ENCODE results near the gene FAM78B. TPM values are rescaled to one million over a fixed set of nuclear protein-coding genes. Genes with fewer than 3 reads are reported as not detected.

Gene FAM78B
- total RNA-seq, 2 experiments from 2014 or later: 0.13 to 0.25 TPM

- ChIA-PET POLR2A (no interaction called here), CTCF (no interaction called here)
Measured at GRCh38 chr1:166080277-166080966, 86.4 kb downstream of the FAM78B start.

DNA sequence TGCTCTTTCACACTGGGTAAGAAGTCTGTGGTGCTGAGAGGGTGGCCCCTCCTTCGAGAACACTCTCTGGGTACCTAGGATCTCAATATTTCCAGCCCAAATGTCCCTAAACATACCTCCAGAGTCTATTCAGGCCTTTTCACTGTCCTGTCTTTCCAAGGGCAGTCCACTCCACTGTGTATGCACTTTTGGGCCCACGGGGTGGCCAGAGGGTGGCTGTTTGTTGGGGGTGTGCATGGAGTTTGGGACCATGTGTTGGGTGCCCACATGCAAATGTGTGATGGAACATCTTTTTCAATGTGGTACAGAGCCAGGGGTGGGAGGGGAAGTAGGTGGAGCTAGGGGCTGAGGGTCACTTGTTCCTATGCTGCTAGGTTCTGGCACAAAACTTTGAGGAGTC lies 87.5 kb downstream of the FAM78B start:
- POLR2A ChIA-PET: no interaction called here

DNA sequence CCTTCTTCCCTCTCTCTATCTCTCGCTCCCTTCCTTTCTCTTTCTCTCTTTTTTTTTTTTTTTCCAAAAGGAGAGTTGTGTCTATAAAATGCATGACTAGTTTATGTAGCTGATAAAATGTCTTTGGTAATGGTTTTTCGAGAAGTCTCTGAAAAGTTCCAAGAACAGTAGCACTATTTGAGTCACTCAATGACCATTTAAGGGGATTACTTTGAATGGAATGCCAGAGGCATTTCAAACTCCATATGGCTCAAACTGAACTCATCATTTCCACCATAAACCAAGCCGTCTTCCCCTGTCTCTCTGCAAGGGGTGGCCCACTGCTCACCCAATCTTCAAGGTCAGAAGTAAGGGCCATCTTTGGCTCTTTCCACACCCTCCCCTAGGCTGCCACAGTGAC lies 93.3 kb downstream of the FAM78B start:
- CTCF ChIA-PET: interaction anchor here (0.7 kb wide), 1 partner anchor 40 kb away, joined by 3 read pairs; no protein-coding TSS in a partner anchor
- POLR2A ChIA-PET: no interaction called here

More for the DNA sequence above, 87.5 kb downstream of the FAM78B start:
- CTCF ChIA-PET: interaction anchor here (0.6 kb wide), 1 partner anchor 676 kb away, joined by 3 read pairs; no protein-coding TSS in a partner anchor

GRCh38 chr1:166069390-166069789 lies 97.4 kb downstream of the FAM78B start:
- CTCF ChIA-PET: no interaction called here
- POLR2A ChIA-PET: no interaction called here

GRCh38 chr1:166066107-166066506 lies 100.7 kb downstream of the FAM78B start:
- POLR2A ChIA-PET: no interaction called here
- CTCF ChIA-PET: no interaction called here

- CTCF ChIA-PET: no interaction called here
- POLR2A ChIA-PET: no interaction called here
Measured at GRCh38 chr1:166064951-166065350, 101.8 kb downstream of the FAM78B start.

GRCh38 chr1:166064313-166064926 lies 102.4 kb downstream of the FAM78B start:
- ChIA-PET POLR2A (no interaction called here), CTCF (no interaction called here)

DNA sequence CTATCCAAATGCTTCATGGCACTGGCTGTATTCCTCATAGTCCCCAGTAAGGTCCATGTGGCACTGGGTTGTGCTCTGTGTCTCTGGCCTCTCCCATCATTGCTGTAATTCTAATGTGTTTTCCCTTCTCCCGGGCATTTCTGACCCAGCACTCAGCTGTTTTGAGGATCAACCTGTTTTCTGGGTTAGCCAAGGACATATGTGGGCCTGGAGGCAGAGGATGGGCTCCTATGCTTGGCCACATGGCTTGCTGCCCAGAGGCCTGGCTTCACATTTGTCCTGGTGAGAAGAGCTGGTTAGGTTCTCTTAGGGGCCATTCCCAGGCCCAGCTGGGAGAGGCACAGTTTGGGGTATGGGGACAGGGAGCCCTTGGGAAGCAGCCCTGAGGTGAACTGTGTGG lies 103.1 kb downstream of the FAM78B start:
- POLR2A ChIA-PET: no interaction called here
- CTCF ChIA-PET: no interaction called here

GRCh38 chr1:166062421-166063070 lies 104.3 kb downstream of the FAM78B start:
- ChIA-PET CTCF (no interaction called here), POLR2A (no interaction called here)

- ChIA-PET POLR2A (no interaction called here), CTCF (no interaction called here)
Measured at GRCh38 chr1:166057650-166058049, 109.2 kb downstream of the FAM78B start.

DNA sequence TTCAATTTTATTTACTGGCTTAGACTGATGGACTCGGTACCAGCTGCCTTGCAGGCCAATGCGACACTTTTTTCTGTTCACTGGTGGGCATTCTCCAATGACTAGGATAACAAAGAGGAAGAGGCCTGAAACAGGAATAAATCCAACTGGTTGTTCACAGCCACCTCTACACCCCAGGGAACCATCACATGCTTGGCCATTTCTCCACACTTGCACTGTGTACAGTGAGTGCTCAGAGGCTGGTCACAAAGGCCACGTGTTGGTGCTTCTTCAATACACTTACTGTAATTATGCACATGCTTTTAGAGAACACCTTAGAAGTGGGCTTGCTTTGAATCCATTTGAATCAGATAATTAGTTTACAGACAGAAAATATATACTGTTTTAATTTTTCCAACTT lies 113.4 kb downstream of the FAM78B start:
- ChIA-PET POLR2A (no interaction called here), CTCF (no interaction called here)

DNA sequence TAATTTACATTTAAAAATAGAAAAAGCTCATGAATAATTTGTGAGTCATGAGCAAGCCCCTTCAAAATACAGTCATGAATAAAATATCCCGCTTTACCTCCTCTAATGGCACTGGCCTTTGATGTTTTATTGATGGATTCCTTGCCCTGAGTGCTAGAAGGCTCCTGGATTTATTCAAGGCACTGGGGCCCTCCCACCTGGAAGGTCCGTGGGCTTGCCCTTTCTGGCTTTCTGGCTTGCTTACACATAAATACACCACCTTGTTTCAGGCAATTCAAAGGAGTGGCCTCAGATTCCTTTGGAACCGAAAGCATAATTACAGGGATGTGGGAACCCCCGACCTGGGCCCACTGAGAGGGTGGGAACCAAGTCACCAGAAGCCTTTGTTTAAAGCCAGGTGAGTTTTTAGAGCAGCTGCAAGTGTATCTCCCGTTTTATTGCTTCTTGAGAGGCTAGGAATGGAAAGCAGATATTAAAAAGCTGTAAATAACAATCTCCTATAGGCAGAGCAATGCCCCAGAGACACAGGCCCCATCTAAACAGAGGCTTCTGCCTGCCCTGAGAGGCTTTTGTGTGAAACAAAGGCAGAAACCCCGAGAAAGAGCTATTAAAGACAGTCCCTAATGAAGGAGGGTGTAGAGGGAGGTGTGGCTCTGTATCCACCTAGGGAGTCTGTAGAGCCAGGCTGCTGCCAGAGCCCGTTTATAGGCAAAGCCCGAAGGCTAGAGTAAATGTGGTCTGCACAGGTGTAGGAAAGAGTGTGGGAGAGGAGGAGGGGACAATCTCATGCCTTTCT lies 126.4 kb downstream of the FAM78B start:
- CTCF ChIA-PET: no interaction called here
- POLR2A ChIA-PET: no interaction called here

DNA sequence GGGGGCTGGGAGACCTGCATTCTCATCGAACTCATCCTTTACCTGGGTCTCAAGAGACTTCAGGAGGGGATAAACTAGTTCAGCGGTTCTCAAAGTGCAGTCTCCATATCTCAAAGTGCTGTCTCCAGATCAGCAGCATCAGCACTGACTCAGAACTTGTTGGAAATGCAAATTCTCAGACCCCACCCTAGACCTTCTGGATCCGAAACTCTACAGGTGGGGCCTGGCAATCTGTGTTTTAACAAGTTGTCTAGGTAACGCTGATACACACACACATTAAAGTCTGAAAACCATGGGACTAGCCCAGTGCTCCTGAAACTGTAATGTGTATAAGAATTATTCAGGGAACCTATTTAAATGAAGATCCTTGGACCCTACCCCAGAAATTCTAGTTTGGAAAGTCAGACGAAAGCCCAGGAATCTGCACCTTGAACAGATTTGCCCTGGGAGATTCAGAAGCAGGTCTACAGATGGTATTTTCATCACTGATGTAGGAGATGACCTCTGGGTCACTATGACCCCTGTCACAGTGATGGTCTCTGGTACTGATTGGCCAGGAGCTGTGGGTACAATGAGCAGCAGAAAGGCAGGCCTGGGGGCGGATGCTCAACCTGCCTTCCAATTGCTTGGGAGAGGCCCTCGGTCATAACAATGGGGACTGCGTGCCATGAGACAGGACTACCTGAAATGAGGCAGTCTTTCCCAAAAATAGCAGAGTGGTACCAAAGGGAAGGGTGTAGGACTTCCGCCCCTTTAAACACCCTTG lies 127.2 kb downstream of the FAM78B start:
- POLR2A ChIA-PET: no interaction called here
- CTCF ChIA-PET: no interaction called here

DNA sequence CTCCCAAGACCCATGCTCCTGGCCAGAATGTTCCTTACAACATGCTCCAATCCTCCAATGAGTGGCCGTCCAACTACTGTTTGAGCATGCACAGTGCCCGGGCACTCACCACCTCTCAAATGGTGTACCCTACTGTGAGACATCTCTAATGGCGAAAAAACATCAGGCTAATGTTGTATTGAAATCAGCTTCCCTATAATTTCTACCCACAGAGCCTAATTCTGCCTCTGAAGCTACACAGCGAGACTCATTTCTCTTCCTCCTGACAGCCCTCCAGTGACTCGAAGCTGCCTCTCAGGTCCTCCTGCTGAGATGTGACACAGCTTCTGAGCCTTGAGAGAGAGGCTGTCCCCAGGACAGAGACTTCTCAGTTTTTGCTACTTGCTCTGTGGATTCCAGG lies 130.7 kb downstream of the FAM78B start:
- ChIA-PET CTCF (interaction anchor here (0.5 kb wide), 1 partner anchor 359 kb away, joined by 3 read pairs; no protein-coding TSS in a partner anchor), POLR2A (no interaction called here)

DNA sequence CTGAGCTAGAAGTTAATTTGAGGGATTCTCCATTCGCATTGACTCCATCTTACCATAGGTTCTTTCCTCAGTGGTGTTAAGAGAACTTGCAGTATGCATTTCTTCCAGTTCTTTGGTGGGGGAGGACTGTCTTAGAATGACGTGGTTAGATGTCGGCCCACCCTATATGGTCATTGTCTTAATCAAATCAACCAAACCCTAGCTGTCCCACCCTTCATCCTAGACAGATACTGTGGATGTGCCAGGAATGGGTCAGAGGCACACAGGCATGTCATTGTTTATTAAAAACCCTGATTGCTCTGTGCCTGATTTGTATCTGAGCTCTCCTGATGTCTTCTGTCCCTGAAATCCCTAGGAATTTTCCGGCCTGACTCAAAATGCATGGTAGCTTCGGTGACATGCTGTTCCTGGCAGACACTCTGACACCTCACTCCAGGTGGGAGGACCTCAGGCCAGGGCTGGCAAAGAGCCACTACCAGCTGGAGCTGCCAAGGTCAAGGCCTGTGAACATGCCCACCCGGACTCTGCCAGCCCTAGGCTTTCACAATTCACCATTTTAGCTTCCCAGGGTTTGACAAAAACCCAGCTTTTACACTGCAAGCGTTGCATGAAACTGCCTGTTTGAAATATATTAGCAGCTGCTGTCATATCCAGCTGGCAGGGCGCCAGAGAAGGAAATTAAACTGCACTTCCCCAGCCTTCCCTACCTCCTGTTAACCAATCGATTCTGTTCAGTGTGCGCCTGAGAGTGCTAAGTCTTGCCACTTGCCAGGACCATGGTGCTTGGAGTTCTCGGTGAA lies 134.0 kb downstream of the FAM78B start:
- ChIA-PET CTCF (no interaction called here), POLR2A (no interaction called here)

DNA sequence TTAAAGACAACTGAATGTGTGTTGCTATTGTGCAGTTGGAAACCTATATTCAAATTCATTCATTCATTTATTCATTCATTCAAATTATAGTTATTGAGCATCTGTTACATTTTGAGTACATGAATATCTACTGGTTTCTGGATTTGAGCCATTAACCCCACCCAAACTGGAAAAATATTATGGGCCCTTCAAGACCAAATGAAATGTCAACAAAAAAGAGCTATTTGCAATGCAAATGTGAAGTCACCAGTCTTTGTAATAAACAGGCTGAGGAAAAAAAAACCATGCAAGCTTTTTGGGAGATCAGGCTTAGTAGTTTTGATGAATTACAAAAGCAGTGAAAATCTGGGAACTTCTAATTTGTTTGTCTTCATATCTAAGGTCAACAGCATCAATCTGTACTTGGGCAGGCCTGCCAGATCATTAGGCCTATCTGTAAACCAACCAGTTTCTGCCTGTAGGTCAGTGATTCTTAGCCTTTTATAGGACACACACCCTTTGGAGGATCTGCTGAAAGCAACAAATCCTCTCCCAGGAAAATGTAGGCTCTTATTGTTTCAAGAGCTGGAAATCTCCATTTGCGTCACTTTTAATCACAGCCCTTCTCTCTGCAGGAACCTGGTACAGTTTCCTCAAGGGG lies 134.7 kb downstream of the FAM78B start:
- ChIA-PET CTCF (no interaction called here), POLR2A (no interaction called here)

GRCh38 chr1:166029196-166029945 lies 137.4 kb downstream of the FAM78B start:
- ChIA-PET CTCF (no interaction called here), POLR2A (no interaction called here)

DNA sequence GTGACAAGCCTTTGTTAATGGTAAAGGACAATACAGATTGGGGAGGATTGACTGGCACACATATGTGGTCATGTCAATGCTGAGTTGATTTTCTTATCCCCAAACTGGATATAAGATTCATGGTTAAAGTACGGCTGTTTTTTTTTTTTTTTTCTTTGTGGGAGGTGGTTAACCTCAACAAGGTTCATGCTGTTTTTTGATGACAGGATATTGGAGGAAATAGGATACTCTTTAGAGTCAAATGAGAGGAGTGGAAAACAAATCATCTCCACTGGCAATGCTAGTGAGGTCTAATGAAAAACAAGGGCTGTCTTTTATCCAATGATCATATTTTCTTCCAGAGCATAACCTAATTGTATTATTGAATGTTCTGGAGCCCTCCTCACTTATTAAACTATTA lies 140.2 kb downstream of the FAM78B start:
- ChIA-PET POLR2A (no interaction called here), CTCF (no interaction called here)
